Body of pancreas (tissue), 4 donors: ENCODE results near the gene MEF2B.

Experiments
- CTCF ChIP-seq, 7 experiments: fragments of 450-650 bp in 4 of 7; fragments of 200-600 bp in 3 of 7; sonication (generic) in 3 of 7; IDR thresholded peaks; one replicate each; pipeline ENCODE4 v1.5.1; 2016 to 2019; ENCODE audit warnings: antibody characterized with exemption in 7 of 7
- POLR2A ChIP-seq, 3 donors: fragments of 450-650 bp; IDR thresholded peaks; one replicate each; pipeline ENCODE4 v1.6.1; 2016; ENCODE audit warnings: antibody characterized with exemption in 3 of 3, mild to moderate bottlenecking in 2 of 3

- TF ChIP-seq POLR2A (IDR thresholded peaks at IDR 0.05) (no peak), CTCF (IDR thresholded peaks at IDR 0.05) (no peak)
Measured at GRCh38 chr19:19186742-19187141, 16.7 kb upstream of the MEF2B start.
